Measurements from ENCODE around the gene RFC4.

GRCh38 chr3:186754871-186755270 lies 51.4 kb downstream of the RFC4 start:
- TF ChIP-seq CTCF (IDR thresholded peaks at IDR 0.05; ENCODE audit: low read length) (no peak), EZH2 (optimal IDR thresholded peaks at IDR 0.05; ENCODE audit: low read depth, low read length) (no peak), EZH2phosphoT487 (IDR thresholded peaks at IDR 0.05; ENCODE audit: low read length) (no peak)
